C4-2B (cell line): ENCODE measurements around the gene CFAP54.

ENCODE experiments used
- CTCF ChIP-seq: fragments of 450-650 bp; conservative IDR thresholded peaks from 2 replicates; pipeline ENCODE4 v1.5.1; 2017; ENCODE audit warnings: mild to moderate bottlenecking
- ZFX ChIP-seq: fragments of 450-650 bp; IDR thresholded peaks from 2 replicates; pipeline ENCODE4 v1.6.1; 2017

- TF ChIP-seq CTCF (no peak), ZFX (no peak)
Observed at GRCh38 chr12:96890331-96890730, 401.0 kb downstream of the CFAP54 start.
